CD4-positive, alpha-beta T cell treated with Interleukin-2 at 100 ng/mL for 4 hours (primary cell): ENCODE results near the gene OTUD5.
"Not testable (repeated sequence)": the region's sequence is repeated elsewhere in the genome, so short reads cannot be mapped to it uniquely, and the experiment has no call there.

ENCODE experiments used
- DNase-seq: peaks from one replicate; pipeline ENCODE4 v3.0.0-alpha.2; 2020; ENCODE audit warnings: low spot score

Gene OTUD5

DNA sequence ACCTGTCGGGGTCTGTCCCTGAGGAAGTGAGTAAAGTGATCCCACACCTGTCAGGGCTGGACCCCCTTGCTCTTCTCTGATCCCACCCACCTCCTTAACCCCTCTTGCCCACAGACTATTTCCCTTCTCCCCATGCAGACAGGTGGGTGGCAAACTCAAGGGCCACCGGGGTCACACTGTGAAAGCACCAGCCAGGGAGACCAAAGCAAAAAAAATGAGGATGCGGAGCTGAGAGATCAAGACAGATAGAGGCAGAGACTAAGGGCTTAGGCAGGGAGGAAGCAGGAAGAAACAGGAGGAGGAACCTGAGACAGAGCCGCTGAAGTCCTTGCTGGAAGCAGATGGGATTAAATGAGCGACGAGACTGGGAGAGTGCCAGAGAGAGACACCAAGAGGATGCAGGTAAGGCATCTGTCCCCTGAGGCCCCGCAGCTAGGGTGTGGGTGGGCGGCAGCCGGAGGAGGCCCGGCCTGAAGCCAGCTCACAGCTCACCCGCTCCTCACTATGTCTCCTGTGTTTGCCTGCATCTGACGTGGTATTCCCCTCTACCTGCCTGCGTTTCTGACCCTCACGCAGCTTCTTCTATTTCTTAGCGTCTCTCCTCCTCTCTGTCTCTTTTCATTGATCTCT, 67.0 kb downstream of the OTUD5 start:
- DNase-seq = no peak

DNA sequence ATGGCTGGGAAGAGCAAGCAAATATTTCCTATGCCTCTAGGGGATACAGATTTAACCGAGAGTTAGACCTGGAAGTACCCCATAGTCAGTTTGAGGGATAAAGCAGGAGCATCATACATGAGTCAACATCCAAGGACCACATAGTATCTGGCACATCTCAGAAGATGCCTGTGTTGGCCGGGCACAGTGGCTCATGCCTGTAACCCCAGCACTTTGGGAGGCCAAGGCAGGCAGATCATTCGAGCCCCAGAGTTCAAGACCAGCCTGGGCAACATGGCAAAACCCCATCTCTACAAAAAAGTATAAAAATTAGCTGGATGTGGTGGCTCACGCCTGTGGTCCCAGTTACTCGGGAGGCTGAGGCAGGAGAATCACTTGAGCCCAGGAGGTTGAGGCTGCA, 70.8 kb downstream of the OTUD5 start:
- DNase-seq = not testable (repeated sequence)

- DNase-seq = no peak
These were observed 73.7 kb downstream of the OTUD5 start for GRCh38 chrX:48883729-48884128.

DNA sequence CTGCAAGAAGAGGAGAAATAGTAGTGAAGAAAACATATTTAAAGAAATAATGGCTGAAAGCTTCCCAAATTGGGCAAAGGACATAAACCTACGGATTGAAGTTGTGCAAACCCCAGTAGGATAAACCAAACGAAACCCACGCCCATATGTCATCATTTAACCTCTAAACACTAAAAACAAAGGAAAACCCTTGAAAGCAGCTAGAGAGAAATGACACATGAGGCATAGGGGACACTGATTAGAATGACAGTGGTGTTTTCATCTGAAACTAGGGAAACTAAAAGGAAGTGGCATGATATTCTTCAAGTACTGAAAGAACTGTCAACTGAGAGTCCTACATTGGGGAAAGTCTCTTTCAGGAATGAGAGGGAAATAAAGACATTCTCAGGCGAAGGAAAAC, 80.5 kb downstream of the OTUD5 start:
- DNase-seq = not testable (repeated sequence)
